Smooth muscle cell (in vitro differentiated cells): Measurements from ENCODE around the gene DDRGK1. TPM values are rescaled to one million over a fixed set of nuclear protein-coding genes. Genes with fewer than 3 reads are reported as not detected.

ENCODE experiments used
- DNase-seq: peaks from one replicate; lab custom pipeline; 2025; ENCODE audit not compliant: unreplicated experiment; lab: John Stamatoyannopoulos, UW
- H2AFZ ChIP-seq: fragments of 200-600 bp; sonication (generic); 2 replicates; pipeline ENCODE4 v1.6.0; 2016; ENCODE audit warnings: antibody characterized with exemption, low read depth, mild to moderate bottlenecking
- H3F3A ChIP-seq: fragments of 200-600 bp; sonication (generic); 2 replicates; pipeline ENCODE4 v1.6.0; 2017; ENCODE audit warnings: antibody characterized with exemption, low read depth
- H3K27ac ChIP-seq: fragments of 200-600 bp; sonication (generic); 2 replicates; pipeline ENCODE4 v1.5.1; 2016; ENCODE audit warnings: low read depth, mild to moderate bottlenecking
- H3K27me3 ChIP-seq: fragments of 200-600 bp; sonication (generic); 2 replicates; pipeline ENCODE4 v1.6.1; 2016; ENCODE audit warnings: low read depth, mild to moderate bottlenecking
- H3K36me3 ChIP-seq: fragments of 200-600 bp; sonication (generic); 2 replicates; pipeline ENCODE4 v1.5.1; 2016; ENCODE audit warnings: low read depth
- H3K4me1 ChIP-seq: fragments of 200-600 bp; sonication (generic); 2 replicates; pipeline ENCODE4 v1.5.1; 2016; ENCODE audit warnings: low read depth
- H3K4me2 ChIP-seq: fragments of 200-600 bp; sonication (generic); 2 replicates; pipeline ENCODE4 v1.6.0; 2016; ENCODE audit warnings: mild to moderate bottlenecking
- H3K4me3 ChIP-seq: fragments of 200-600 bp; sonication (generic); 2 replicates; pipeline ENCODE4 v1.5.1; 2016; ENCODE audit warnings: mild to moderate bottlenecking
- H3K79me2 ChIP-seq: fragments of 200-600 bp; sonication (generic); 2 replicates; pipeline ENCODE4 v1.6.0; 2016; ENCODE audit warnings: low read depth, mild to moderate bottlenecking
- H3K9ac ChIP-seq: fragments of 200-600 bp; sonication (generic); 2 replicates; pipeline ENCODE4 v1.6.0; 2016; ENCODE audit warnings: low read depth
- H3K9me3 ChIP-seq: fragments of 200-600 bp; sonication (generic); replicated peaks from 2 replicates; pipeline ENCODE4 v1.5.1; 2016; ENCODE audit warnings: low read depth
- H4K20me1 ChIP-seq: fragments of 200-600 bp; sonication (generic); 2 replicates; pipeline ENCODE4 v1.6.0; 2016; ENCODE audit warnings: low read depth
- CTCF ChIP-seq: fragments of 200-600 bp; sonication (generic); IDR thresholded peaks from 2 replicates; pipeline ENCODE4 v1.5.1; 2017; ENCODE audit warnings: borderline replicate concordance, mild to moderate bottlenecking, antibody characterized with exemption; ENCODE audit not compliant: insufficient read depth, poor library complexity, severe bottlenecking
- WGBS: methylation state at CpG from one replicate; pipeline ENCODE4 v1.1.7; 2016; ENCODE audit warnings: low lambda C conversion rate; 5-methylcytosine and 5-hydroxymethylcytosine counted together
- polyA plus RNA-seq: library from polyadenylated mRNA; unstranded; fragments of >200 nt; fragmentation: Nextera tagmentation; extraction: Ambion mirVana; gene quantifications from 2 replicates; pipeline ENCODE4 v1.2.1, GENCODE V29; 2016
- total RNA-seq: library from RNA; depleted of rRNA; stranded (reverse); fragments of >200 nt; gene quantifications from 2 replicates; pipeline ENCODE4 v1.2.3, GENCODE V29; 2014

Gene DDRGK1
- total and polyA plus RNA-seq, 2 experiments from 2014 or later: 48.0 to 55.4 TPM

DNA sequence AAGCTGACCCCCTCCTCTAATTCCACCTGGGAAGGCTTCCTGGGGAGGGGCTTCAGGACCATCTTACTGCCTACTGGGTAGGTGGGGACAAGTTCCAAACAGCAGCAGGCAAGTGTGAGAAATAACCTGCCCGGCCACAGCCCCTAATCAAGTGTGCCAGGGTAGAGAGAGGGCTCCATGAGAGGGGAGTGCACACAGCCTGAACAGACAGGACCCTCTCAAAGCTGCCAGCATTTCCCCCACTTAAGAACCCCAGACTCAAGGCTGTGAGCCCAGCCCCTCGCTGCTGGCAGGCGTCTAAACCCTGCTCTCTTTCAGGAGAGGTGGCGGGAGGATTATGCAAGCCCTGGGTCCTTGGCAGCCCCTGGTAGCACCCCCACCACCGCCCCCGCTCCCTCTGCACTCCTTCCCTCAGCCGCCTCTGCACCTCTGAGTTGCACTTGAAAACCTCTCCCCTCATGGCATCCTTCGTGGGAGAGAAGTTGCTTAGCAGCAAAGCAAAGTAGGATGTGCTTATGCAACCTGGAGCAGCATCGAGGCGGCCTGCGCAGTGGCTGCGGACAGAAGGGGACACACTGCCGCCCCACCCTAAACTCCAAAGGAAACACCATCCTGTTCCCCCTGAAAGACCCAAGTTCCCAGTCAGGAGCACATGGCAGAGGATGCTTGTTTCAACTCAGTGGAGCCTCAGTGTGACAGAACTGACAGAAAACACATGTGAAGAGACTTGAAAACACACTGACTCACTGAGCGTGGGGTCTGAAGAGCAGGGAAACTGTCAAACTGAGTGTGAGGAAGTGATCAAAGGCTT is 10.5 kb downstream of the DDRGK1 start:
- WGBS: 97% methylated on average over 14 of the region's 14 CpGs

DNA sequence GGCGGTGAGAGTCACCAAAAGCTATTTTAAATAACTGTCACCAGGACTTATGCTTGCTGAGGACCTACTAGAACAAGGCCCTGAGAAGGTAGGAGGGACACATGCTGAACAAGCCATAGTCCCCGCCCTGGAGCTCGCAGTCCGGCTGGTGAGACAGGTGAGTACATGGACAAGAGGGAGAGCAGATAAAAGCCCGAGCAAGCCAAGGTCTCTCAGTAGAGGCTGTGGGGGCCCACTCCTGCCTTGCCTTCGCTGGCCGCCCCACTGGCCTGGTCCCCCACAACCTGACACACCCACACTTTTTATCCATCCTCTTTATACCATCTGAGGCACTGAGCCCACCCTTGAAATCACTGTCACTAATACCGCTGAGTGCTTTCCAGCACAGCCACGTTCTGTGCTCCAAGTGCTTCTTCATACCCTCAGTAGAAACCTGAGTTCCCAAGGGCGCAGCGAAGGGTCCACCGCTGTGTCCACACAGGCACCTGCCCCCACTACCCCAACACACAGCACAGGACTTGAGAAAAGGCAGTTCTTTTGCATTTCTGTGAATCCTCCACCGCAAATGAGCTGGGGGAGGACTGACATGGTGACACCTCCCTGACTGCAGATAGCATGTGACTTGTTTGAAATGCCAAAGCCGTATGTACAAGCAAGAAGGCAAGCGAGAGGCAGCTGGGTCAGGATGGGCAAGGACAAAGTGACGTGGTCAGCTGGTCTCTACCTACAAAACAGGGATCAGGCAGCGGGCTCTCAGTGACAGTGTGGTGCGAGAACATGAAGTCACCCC is 12.1 kb downstream of the DDRGK1 start:
- no peaks in the 10 kb centered on the region for H3K27me3 ChIP-seq
- no peaks in the 10 kb centered on the region for H4K20me1 ChIP-seq
- no peak overlapping the region for H3K4me2 ChIP-seq
- H3K4me1 ChIP-seq: no peaks in the 10 kb centered on the region
- H3F3A ChIP-seq: no peaks in the 10 kb centered on the region
- TF ChIP-seq CTCF: no peak
- no peaks in the 10 kb centered on the region for H3K79me2 ChIP-seq
- WGBS: 97% methylated on average over 18 of the region's 18 CpGs
- H3K4me3 ChIP-seq: no peak overlapping the region
- DNase-seq: no peak
- H3K36me3 ChIP-seq: no peaks in the 10 kb centered on the region
- H3K9ac ChIP-seq: no peak overlapping the region
- no peaks in the 10 kb centered on the region for H3K9me3 ChIP-seq
- H3K27ac ChIP-seq: no peak overlapping the region
- no peak overlapping the region for H2AFZ ChIP-seq

More for the DNA sequence above, 10.5 kb downstream of the DDRGK1 start:
- no peaks in the 10 kb centered on the region for H3F3A ChIP-seq
- no peaks in the 10 kb centered on the region for H4K20me1 ChIP-seq
- no peak overlapping the region for H3K9ac ChIP-seq
- no peaks in the 10 kb centered on the region for H3K4me1 ChIP-seq
- TF ChIP-seq CTCF: no peak
- no peak overlapping the region for H3K27ac ChIP-seq
- no peaks in the 10 kb centered on the region for H3K9me3 ChIP-seq
- H3K79me2 ChIP-seq: no peaks in the 10 kb centered on the region
- no peak overlapping the region for H2AFZ ChIP-seq
- H3K36me3 ChIP-seq: peaks cover 4% of the 10 kb centered on the region
- no peak for DNase-seq
- H3K27me3 ChIP-seq: no peaks in the 10 kb centered on the region
- no peak overlapping the region for H3K4me3 ChIP-seq
- H3K4me2 ChIP-seq: no peak overlapping the region

GRCh38 chr20:3190681-3191111 is 13.8 kb downstream of the DDRGK1 start:
- H3K36me3 ChIP-seq: no peaks in the 10 kb centered on the region
- 98% methylated on average over 14 of the region's 14 CpGs for WGBS
- TF ChIP-seq CTCF: no peak

More at GRCh38 chr20:3190681-3191111, 13.8 kb downstream of the DDRGK1 start:
- H3K79me2 ChIP-seq: no peaks in the 10 kb centered on the region
- H3K9ac ChIP-seq: no peak overlapping the region
- H4K20me1 ChIP-seq: no peaks in the 10 kb centered on the region
- no peak overlapping the region for H3K4me3 ChIP-seq
- H3F3A ChIP-seq: no peaks in the 10 kb centered on the region
- H3K9me3 ChIP-seq: no peaks in the 10 kb centered on the region
- H3K27ac ChIP-seq: no peak overlapping the region
- no peak overlapping the region for H3K4me2 ChIP-seq
- H3K4me1 ChIP-seq: no peaks in the 10 kb centered on the region
- DNase-seq: no peak
- H2AFZ ChIP-seq: no peak overlapping the region
- no peaks in the 10 kb centered on the region for H3K27me3 ChIP-seq
